ENCODE data around the gene TMEM131L.
"Not testable (repeated sequence)": the region's sequence is repeated elsewhere in the genome, so short reads cannot be mapped to it uniquely, and the experiment has no call there.

Gene TMEM131L

GRCh38 chr4:153579872-153580271 lies 113.7 kb downstream of the TMEM131L start:
- no peak for DNase-seq

GRCh38 chr4:153582954-153583702 lies 117.0 kb downstream of the TMEM131L start:
- no peak for DNase-seq

GRCh38 chr4:153585026-153585425 lies 118.9 kb downstream of the TMEM131L start:
- no peak for DNase-seq

GRCh38 chr4:153589703-153590595 lies 123.8 kb downstream of the TMEM131L start:
- DNase-seq, result no peak

GRCh38 chr4:153591441-153591840 lies 125.3 kb downstream of the TMEM131L start:
- no peak for DNase-seq

GRCh38 chr4:153592064-153592463 lies 125.9 kb downstream of the TMEM131L start:
- no peak for DNase-seq

GRCh38 chr4:153593161-153593560 lies 127.0 kb downstream of the TMEM131L start:
- no peak for DNase-seq

- DNase-seq, result no peak
Measured at GRCh38 chr4:153594210-153594609, 128.1 kb downstream of the TMEM131L start.

- no peak for DNase-seq
Measured at GRCh38 chr4:153595894-153596601, 129.9 kb downstream of the TMEM131L start.

- no peak for DNase-seq
Measured at GRCh38 chr4:153602758-153603157, 136.6 kb downstream of the TMEM131L start.

- DNase-seq, result no peak
Measured at GRCh38 chr4:153603258-153603657, 137.1 kb downstream of the TMEM131L start.

- DNase-seq, result no peak
Measured at GRCh38 chr4:153603835-153604234, 137.7 kb downstream of the TMEM131L start.

GRCh38 chr4:153609070-153609469 lies 142.9 kb downstream of the TMEM131L start:
- not testable (repeated sequence) for DNase-seq

- DNase-seq, result no peak
Measured at GRCh38 chr4:153610623-153611376, 144.6 kb downstream of the TMEM131L start.

- DNase-seq, result no peak
Measured at GRCh38 chr4:153611679-153612078, 145.5 kb downstream of the TMEM131L start.

- DNase-seq, result no peak
Measured at GRCh38 chr4:153612878-153613277, 146.7 kb downstream of the TMEM131L start.

- no peak for DNase-seq
Measured at GRCh38 chr4:153616006-153616555, 149.9 kb downstream of the TMEM131L start.

- no peak for DNase-seq
Measured at GRCh38 chr4:153618833-153619232, 152.7 kb downstream of the TMEM131L start.

GRCh38 chr4:153619811-153620210 lies 153.7 kb downstream of the TMEM131L start:
- no peak for DNase-seq

- no peak for DNase-seq
Measured at GRCh38 chr4:153620352-153620751, 154.2 kb downstream of the TMEM131L start.

GRCh38 chr4:153622093-153622492 lies 155.9 kb downstream of the TMEM131L start:
- DNase-seq, result no peak

GRCh38 chr4:153622778-153623240 lies 156.6 kb downstream of the TMEM131L start:
- DNase-seq, result no peak

Data from COR-L47 (cell line).